GM21360 (cell line): ENCODE data around the gene MAP4K4.

ENCODE experiments used
- ATAC-seq: cut with Tn5 transposase; IDR thresholded peaks from one replicate; pipeline ENCODE4 v1.9.1; 2021; ENCODE audit warnings: mild to moderate bottlenecking, moderate library complexity; ENCODE audit not compliant: unreplicated experiment

Gene MAP4K4

DNA sequence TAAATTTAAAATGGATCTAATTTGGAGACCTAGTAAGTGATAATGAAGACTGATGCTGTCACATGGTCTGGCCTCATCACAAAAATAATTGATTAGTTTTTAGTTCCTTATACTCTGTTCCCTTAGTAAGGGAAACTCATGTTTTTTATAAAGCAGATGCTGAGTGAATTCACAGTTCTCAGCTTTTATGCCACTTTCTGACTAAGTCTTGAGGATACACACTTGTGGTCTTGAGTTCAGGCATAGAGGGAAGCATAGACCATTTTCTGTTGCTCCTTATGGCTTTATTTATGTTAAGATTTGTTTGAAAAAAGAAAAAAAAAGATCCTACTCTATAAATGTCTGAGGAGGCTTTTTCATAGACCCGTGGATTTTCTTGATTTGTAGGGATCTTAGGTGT lies 91.1 kb downstream of the MAP4K4 start:
- ATAC-seq: no peak

DNA sequence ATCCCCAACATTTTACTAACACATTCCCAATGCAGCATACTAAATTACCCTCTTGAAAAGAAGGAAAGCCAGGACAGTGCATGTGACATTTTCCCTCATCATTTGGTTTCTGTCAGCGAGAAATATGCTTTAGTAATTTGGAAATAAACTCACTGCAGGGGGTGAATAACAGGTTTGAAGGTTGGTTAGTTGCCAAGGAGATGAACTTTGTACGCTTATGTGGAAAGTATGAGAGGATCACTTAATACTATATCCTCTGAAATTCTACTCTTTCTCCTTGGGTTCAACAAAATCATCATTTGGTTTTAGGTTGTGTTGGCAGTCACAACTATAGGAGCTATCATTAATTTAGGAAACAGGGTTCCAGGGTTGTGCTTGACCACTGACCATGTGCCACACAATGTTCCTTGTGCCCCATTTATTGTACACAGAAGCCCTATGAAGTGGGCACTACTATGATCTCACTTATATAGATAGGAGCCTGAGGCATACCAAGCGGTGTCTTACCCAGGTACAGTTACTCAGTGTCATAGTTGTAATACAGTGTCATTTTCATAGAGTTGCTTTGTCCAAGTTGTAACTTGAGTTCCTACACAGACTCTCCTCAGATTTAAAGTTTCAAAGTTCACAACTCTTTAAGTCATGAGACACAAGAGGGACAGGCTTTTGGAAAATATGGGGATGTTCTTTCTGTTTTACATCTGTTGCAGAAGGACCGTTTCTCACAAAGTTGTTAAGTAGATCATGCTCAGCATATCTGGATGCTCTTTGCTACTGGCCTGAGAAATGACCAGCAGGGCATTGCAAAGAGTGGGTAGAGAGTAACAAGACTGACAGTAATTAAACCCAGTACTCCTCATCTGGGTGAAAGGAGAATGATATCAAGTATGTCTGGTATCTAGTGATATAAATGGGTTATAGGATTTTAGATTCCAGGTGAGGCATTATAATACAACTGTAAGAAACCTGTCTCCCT lies 91.8 kb downstream of the MAP4K4 start:
- no peak for ATAC-seq

DNA sequence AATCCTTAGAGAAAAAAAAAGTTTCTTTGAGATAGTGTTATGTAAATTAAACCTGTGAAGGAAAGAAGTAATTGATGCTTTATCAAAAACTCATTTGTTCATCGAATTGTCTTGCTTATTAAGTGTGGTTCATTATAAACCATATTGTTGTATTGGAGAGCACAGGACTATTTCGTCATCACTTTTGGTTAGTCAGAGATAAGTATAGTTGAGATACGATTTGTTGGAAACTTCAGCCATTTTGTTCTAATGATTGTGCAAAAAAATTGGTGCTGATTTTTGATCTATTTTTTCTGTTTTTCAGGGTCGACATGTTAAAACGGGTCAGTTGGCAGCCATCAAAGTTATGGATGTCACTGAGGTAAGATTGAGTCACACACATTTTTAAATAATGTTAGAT lies 92.9 kb downstream of the MAP4K4 start:
- ATAC-seq: no peak

DNA sequence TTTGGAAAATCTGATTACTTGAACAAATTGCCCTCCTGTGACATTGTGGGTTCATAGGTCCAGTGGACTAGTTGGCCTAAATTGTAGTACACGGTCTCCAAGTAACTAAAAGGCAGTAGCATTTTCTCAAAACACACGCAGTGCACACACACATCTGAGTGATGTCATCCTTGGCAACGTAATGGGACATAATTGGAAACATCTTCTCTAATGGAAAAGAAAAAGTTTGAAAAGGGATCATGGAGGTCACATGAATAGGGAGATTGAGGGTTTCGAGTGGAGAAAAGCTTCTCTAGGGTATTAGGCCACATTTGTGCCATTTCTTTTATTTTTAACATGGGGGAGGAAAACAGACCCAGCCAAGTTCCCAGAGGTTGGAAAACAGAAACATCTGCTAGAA lies 93.3 kb downstream of the MAP4K4 start:
- no peak for ATAC-seq

DNA sequence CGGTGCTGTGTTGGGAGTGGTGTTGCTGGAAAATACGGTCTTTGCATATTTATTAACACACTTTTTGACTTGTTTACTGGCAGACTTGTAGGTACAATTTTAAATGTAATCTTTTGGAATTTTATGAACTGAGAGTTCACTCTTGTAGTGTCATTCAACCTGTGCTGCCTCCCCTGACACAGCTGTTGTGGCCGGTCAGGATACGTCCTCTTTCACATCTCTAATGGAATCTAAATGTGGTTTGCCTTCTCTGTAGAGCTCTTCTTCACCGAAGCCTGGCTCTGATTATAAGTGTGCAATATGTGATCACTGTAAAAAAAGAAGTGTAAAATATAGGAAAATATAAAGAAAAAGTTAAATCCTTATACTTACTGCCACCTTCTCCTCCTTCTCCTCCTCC lies 94.7 kb downstream of the MAP4K4 start:
- ATAC-seq: no peak

DNA sequence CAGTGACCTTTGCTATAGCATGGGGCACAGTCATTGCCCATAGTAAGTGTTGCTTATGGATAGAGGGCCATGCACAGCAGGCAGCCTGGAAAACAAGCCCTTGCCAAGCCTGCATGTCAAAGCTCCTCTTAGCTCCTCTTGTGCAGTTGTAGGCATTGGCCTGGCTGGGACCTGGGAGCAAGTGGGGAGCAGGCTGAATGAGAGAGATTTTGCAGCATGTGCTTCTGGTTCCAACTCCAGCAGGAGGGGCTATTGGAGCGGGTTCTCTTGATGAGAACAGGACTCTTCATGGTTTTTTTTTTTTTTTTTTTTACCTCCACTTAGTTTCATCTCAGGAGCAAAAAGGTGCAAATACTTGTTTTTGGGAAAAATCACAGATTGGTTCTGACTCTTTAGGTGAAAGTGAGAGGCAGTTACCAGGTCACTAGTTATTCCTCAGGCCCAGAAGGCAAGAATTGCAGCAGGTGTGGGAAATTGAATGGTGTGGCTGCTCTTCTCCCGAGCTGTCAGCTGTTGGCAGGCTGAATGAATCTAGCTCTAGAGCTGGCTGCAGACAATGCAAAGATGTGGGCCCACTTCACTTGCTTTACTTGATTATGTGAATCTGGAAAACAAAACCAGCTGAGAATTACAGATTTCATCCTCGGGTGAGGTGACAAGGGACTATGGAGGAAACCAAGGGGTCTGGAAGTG lies 95.9 kb downstream of the MAP4K4 start:
- ATAC-seq: no peak

DNA sequence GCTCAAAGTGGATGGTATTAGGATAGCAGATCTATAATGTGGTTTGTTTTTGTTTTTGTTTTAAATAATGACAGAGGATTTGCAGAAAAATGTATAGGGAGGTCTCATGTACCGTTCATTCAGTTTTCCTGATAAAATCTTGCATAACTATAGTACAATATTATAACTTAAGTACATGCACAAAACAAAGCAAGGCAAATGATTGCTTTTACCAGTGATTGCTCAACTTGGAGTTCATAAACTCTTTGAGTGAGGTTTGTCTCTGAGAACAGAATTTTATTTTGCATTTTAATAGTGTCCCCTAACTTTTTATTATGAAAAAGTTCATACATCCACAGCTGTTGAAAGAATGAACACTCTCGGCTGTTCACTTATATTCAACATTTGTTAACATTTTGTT lies 96.6 kb downstream of the MAP4K4 start:
- no peak for ATAC-seq

DNA sequence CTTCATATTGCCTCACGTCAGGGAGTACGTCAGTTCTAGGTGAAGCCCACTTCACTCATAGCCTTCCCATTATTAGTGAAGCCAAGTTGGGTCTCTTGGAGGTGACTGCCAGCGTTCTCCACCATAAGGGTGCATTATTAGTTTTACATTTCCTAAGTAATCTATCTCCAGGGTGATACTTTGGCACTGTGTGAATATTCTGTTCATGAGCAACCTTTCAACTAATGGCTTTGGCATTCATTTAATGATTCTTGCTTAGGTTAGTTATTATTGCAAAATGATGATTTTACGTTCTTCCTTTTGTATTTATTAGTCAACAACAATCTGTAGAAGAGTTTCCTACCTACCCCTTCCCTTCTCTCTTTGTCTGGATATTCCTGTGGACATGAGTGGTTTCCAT lies 97.5 kb downstream of the MAP4K4 start:
- ATAC-seq: no peak

DNA sequence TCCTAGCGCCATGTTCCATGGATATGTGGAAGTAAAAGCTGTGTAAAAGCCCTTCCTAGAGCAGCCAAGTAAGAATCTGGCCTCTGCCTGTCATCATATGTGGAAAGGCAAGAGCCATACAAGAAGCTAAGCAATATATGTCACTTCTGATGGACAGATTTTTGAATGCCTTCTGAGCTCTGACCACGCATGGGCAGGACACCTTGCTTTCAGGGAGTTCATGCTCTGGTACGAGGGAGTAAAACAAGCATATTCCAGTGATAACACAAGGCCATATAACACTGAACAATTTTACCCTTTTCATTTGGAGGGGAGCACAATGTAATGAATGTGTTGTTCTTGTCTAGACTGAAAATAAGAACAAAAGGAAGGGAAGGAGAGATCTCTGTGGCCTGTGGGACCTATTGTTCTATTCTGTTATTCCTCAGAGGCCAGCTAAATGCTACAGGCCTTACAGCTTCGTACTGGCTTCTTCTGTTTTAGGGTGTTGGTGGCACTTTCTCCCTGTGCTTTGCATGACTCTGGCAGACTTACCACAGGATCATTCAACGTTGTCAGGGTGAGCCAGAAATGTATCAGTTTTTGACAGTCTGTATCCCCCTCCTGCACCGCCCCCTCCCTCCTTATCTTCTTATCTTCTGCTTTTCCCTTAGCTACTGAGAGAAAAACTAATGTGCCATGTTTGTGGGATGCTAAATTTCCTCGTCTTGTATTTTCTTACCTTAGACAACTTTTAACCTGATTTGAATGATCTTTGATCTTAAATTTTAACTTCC lies 99.5 kb downstream of the MAP4K4 start:
- ATAC-seq: no peak

DNA sequence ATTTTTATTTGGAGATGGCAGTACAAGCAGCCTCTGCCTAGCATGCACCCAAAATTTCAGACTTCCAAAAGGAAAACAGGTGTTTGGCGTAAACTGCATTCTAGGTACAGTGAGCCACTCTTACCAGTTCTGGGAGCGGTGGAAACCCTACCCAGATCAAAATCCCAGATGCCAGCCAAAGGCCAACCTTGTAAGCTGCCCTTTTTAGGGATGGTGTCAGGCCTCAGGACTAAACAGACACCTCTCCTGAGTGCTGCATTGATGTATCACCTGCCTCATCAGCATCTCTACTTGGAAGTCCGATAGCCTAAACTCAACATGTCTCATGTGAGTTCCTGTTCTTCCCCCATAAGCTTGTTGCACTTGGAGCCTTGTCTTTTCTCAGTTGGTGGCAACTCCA lies 104.0 kb downstream of the MAP4K4 start:
- no peak for ATAC-seq

DNA sequence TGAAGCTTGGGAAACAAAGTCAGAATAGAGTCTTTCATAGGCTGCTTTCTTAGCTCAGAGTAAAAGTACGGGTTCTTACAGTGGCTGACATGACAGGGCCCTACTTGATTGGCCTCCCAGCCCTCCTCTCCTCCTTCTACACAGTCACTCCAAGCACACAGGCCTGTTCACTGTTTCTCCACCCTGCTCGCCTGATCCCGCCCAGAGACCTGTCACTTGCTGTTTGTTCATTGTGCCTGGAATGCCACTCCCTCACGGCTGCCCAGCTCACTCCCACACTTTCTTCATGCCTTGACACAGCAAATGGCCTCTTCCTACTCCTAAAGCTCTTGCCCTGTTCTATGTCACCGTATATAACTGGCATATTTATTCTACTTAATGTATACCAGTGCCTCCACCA lies 104.8 kb downstream of the MAP4K4 start:
- no peak for ATAC-seq

DNA sequence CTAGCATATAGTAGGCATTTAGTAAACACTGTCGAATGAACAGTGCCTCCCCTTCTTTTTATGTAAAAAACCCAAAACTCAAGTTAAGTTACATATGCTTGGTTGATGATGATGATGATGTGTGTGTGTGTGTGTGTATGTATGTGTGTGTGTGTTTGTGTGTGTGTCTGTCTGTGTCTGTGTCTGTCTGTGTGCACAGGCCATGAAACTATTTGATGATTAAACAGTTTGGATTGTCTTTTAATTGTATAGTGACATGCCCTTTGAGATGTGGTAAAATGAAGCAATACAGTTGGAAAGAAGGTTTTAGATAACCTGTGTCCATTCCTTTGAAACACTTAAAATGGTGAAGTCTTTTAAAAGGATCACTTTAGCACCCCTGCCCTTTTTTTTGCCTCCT lies 105.6 kb downstream of the MAP4K4 start:
- ATAC-seq: no peak

DNA sequence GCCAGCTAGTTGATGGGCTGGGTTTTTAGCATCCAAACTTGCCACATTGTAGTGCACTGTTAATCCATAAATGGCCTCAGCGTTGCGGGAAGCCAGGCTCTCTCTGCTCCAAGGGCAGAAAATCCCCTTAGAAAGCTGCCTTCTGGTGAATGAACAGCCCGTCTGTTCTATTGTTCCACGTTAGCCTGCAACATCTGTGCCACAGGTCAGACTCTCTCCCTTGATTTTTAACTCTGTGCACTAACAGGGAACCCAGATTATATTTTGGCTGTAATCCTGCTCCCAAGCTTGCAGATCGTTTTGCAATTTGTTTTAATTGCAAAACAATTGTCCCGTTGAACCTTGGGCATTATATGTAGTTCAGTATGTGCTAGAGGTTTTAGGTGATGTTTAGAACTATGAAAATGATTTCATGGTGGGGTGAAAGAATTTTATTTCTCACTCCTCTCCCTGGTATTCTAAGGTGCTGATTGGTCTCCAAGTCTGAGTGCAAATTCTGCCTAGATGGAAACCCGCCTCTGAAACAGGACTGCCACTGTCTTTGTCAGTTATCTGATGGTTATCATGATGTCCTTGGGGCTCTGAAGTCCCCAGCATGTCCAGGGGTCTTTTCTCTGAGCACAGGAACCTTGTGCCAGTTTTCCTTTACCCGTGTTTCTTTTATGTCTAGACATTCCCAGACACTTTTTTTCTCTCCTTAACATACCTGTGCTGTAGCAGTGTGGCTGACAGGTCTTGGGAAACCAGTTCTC lies 106.6 kb downstream of the MAP4K4 start:
- ATAC-seq: no peak

DNA sequence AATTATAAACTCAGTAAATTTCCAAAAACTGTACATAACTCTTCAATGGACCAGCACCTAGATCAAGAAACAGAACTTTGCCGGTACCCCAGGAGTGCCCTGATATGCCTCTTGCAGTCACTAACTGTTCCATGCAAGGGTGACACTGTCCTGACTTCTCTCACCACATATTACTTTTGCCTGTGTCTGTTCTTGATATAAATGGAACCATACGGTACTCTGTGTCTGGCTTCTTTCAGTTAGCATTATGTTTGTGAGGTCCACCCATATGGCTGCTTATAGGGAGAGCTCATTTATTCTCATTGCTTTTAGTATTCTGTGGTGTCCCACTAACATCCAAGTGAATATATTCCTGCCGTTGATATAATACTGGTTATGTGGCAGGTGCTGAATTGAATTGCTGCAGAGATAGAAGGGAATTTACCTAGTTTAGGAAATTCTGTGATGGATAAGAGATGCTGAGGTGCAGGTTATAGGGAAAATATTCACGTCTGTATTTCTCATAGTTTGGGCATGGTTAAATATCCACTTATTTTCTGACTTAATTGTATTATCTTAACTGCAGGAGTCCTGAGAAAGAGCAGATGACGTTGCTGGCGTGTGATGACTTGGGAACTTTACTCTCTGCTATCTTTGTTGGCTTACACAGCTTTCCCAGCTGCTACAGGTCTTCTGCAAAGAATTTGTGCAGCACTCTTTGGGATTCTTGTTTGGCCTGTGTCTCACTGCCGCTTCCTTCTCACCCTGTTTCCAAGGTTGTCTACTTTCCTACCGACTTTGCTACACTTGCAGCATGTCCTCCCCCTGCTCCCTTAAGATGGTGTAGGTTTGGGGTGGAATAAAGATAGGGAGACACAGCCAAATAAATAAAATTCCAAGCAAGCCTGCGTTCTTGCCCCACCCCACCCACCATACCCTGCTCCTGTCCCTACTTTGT lies 107.9 kb downstream of the MAP4K4 start:
- no peak for ATAC-seq

DNA sequence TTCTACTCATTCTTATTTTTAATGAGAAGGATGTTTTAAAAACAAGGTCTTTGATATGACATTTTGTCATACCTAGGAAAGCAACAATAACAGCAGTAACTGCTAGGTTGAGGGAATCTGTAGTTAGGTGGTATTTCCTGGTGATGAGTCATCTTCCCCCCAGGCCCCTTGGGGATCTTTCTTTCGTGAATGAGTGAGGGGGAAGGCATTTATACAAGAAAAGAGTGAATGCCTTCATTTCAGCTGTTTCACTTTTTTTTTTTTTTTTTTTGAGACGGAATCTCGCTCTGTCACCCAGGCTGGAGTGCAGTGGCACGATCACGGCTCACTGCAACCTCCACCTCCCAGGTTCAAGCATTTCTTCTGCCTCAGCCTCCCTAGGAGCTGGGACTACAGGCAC lies 108.6 kb downstream of the MAP4K4 start:
- ATAC-seq: no peak

DNA sequence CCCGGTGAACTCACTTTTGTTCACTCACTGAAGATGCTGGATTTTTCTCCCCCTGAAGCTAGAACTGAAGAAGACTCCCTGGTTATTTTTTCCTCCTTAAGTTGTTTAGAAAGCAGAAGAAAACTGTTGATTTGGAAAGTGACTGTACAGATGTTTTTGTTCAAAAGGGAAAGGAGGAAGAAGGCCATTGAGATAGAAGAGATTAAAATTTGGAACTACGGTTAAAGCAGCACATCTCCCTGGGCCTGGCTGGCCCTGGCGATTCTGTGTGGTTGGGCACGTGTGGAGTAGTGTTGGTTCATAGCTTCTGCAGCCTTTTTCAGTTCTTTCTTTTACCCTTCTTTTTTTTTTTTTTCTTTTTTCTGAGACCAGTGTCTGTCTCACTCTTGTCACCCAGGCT lies 109.2 kb downstream of the MAP4K4 start:
- ATAC-seq: no peak

DNA sequence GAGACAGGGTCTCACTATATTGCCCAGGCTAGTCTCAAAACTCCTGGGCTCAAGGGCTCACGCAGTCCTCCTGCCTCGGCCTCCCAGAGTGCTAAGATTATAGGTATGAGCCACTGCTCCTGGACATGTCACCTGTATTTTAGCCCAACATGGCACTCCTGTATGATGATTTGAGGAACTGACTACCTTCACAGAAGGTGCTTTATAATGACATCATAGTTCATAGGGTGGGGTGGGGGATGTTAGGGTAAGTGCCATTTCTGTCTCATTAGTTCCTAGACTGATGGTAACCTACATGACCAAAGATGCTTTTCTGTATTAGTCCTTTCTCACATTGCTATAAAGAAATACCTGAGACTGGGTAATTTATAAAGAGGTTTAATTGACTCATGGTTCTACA lies 109.7 kb downstream of the MAP4K4 start:
- ATAC-seq: no peak

DNA sequence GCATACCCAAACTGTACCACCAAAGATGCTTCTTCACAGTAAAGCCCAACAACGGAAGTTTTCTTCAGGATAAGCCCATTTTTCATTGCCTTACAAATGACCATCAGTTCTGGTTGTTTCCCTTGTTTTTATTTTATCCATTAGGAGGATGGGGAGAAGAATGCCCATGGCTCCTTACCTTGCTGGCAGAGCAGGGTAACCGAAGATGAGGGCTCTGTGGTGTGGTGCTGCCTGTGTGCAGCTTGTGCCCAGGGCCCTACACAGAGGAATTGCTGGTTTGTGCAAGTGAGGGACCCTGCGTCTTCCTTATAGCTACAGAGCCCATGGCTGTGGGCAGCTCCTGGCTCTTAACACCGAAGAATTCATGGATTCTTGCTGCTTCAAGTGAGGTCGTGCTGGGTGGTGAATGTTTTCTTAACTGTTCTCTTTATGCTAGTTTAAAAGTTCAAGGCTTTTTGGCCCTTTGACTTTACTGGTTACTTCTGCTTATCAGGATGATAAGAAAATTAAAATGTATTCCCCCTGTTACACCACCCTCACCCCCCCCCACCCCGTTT lies 110.6 kb downstream of the MAP4K4 start:
- ATAC-seq: no peak

DNA sequence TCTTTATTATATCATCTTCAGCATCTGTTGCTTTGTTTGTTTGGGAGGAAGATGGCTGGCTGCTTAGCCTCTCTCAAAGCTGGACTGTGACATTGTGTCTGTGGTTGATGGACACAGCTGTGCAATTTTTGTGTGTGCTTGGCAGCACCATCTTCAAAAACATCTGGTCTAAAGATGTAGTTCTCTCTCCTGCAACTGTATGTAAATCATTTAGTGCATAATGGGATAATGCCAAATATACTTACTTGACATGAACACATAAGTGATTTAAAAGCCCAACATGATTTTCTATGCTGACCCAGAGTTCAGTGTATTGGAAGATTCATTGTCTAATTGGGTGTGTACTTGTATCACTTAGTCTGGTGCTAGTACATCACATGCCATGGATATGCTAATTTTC lies 112.2 kb downstream of the MAP4K4 start:
- ATAC-seq: no peak
